Skin of body (tissue), 2 donors: ENCODE results near the gene ADGRD1. TPM values are rescaled to one million over a fixed set of nuclear protein-coding genes. Genes with fewer than 3 reads are reported as not detected.

Experiments
- DNase-seq: peaks from one replicate; lab custom pipeline; 2025; lab: John Stamatoyannopoulos, UW
- total RNA-seq: library from RNA; depleted of rRNA; stranded (reverse); fragments of >200 nt; gene quantifications from one replicate; pipeline ENCODE4 v1.2.3, GENCODE V29; 2014

ADGRD1 gene
- total RNA-seq, 1 donor from 2014 or later, result 7.3 TPM

- DNase-seq, result no peak
Observed at GRCh38 chr12:130965214-130965613, 11.5 kb downstream of the ADGRD1 start.

- no peak for DNase-seq
Observed at GRCh38 chr12:130965668-130966067, 12.0 kb downstream of the ADGRD1 start.

GRCh38 chr12:130966443-130967030, 12.8 kb downstream of the ADGRD1 start:
- DNase-seq, result no peak

- no peak for DNase-seq
Observed at GRCh38 chr12:130967636-130968035, 13.9 kb downstream of the ADGRD1 start.

GRCh38 chr12:130968611-130969010, 14.9 kb downstream of the ADGRD1 start:
- DNase-seq, result no peak

GRCh38 chr12:130969223-130969622, 15.5 kb downstream of the ADGRD1 start:
- no peak for DNase-seq

GRCh38 chr12:130970165-130970907, 16.6 kb downstream of the ADGRD1 start:
- no peak for DNase-seq

- DNase-seq, result no peak
Observed at GRCh38 chr12:130970908-130971233, 17.2 kb downstream of the ADGRD1 start.

- DNase-seq, result no peak
Observed at GRCh38 chr12:130971925-130972585, 18.3 kb downstream of the ADGRD1 start.

- no peak for DNase-seq
Observed at GRCh38 chr12:130972586-130972950, 18.9 kb downstream of the ADGRD1 start.

GRCh38 chr12:130973109-130973508, 19.4 kb downstream of the ADGRD1 start:
- no peak for DNase-seq

- DNase-seq, result no peak
Observed at GRCh38 chr12:130973906-130974305, 20.2 kb downstream of the ADGRD1 start.

GRCh38 chr12:130975116-130975515, 21.4 kb downstream of the ADGRD1 start:
- DNase-seq, result no peak

- DNase-seq, result no peak
Observed at GRCh38 chr12:130976171-130976720, 22.5 kb downstream of the ADGRD1 start.

GRCh38 chr12:130977046-130977742, 23.5 kb downstream of the ADGRD1 start:
- no peak for DNase-seq

- DNase-seq, result no peak
Observed at GRCh38 chr12:130977743-130978095, 24.0 kb downstream of the ADGRD1 start.

- DNase-seq, result no peak
Observed at GRCh38 chr12:130978785-130979184, 25.1 kb downstream of the ADGRD1 start.

GRCh38 chr12:130981074-130981742, 27.5 kb downstream of the ADGRD1 start:
- no peak for DNase-seq

GRCh38 chr12:130981911-130982310, 28.2 kb downstream of the ADGRD1 start:
- no peak for DNase-seq

- no peak for DNase-seq
Observed at GRCh38 chr12:130982565-130983225, 29.0 kb downstream of the ADGRD1 start.
